Astrocyte (in vitro differentiated cells and primary cell): ENCODE measurements around the gene CELA2B.

Experiments
- EZH2 ChIP-seq: IDR thresholded peaks from 2 replicates; pipeline ENCODE4 v1.6.1; 2012; ENCODE audit warnings: mild to moderate bottlenecking, low read length, inconsistent platforms; ENCODE audit not compliant: insufficient read depth
- TF ChIP-seq, protein P1 (sequence below): IDR thresholded peaks from 2 replicates; pipeline ENCODE4 v1.5.1; 2011; ENCODE audit warnings: low read depth, mild to moderate bottlenecking, inconsistent platforms, low read length, moderate library complexity; ENCODE audit not compliant: insufficient read depth

DNA sequence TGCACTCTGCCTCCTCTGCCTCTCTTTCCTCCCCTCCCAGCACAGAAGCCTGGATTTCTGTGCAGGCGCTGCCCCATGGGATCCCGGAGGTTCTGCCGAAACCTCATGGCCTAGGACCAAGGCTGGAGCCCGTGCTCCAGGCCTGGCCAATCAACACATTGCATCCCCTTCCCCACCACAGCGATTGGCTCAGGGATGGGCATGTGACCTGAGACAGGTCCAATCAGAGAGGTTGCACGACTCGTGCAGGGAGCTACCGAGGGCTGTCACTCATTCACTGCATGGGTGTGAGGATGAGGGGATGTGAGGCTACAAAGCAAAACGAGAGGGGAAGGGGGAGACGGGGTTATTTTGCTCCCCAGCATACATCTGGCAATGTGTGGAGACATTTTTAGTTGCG, 3.3 kb upstream of the CELA2B start:
- TF ChIP-seq, protein P1, sequence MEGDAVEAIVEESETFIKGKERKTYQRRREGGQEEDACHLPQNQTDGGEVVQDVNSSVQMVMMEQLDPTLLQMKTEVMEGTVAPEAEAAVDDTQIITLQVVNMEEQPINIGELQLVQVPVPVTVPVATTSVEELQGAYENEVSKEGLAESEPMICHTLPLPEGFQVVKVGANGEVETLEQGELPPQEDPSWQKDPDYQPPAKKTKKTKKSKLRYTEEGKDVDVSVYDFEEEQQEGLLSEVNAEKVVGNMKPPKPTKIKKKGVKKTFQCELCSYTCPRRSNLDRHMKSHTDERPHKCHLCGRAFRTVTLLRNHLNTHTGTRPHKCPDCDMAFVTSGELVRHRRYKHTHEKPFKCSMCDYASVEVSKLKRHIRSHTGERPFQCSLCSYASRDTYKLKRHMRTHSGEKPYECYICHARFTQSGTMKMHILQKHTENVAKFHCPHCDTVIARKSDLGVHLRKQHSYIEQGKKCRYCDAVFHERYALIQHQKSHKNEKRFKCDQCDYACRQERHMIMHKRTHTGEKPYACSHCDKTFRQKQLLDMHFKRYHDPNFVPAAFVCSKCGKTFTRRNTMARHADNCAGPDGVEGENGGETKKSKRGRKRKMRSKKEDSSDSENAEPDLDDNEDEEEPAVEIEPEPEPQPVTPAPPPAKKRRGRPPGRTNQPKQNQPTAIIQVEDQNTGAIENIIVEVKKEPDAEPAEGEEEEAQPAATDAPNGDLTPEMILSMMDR: no peak
- no peak for TF ChIP-seq EZH2
